HTR-8/SVneo (cell line): Measurements from ENCODE around the gene RPS19.
"Not testable (repeated sequence)": the region's sequence is repeated elsewhere in the genome, so short reads cannot be mapped to it uniquely, and the experiment has no call there.

Experiments
- DNase-seq: peaks from one replicate; pipeline ENCODE4 v3.0.0; 2011; ENCODE audit warnings: low spot score, mixed read lengths; ENCODE audit not compliant: insufficient read length
- FAIRE-seq: peaks from 2 replicates; lab custom pipeline; 2011; peaks lifted over from hg19 to GRCh38; lab: Jason Lieb, UNC

Gene RPS19

DNA sequence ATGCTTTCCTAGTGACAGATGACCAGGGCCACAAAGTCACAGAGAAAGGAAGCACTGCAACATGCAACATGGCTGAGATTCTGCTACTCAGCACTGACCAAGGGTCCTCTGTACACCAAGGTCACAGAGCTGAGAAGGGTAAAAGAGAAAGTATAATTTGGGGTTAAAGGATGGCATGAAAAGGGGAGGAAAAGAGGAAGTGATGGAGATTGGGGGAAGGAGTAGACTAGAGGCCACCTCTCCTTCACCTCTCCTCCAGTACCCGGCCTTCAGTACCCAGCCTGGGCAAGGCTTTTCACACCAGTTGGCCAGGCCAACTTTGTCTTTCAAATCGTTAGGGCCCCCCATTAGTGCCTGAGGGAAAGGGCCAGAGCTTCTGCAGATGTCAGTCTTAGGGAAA, 6.3 kb upstream of the RPS19 start:
- FAIRE-seq (no peak), DNase-seq (no peak)

DNA sequence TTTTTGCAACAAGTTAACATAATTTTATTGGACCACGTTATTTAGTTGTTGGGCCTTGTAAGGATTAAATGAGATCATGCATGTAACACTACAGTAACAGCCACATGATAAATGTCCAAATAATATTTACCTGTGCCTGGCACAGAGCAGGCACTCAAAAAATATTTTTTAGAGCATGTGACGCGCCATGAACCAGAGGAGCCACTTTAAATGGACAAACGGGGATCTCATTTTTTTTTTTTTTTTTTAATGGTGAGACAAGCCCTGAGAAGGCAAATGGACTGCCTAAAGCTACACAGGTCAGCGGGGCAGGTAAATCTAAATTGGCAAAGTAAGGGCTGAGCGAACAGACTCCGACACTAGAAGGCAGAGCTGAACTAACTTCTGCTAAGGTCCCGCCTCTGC, 840 bp upstream of the RPS19 start:
- FAIRE-seq = no peak
- DNase-seq = no peak

DNA sequence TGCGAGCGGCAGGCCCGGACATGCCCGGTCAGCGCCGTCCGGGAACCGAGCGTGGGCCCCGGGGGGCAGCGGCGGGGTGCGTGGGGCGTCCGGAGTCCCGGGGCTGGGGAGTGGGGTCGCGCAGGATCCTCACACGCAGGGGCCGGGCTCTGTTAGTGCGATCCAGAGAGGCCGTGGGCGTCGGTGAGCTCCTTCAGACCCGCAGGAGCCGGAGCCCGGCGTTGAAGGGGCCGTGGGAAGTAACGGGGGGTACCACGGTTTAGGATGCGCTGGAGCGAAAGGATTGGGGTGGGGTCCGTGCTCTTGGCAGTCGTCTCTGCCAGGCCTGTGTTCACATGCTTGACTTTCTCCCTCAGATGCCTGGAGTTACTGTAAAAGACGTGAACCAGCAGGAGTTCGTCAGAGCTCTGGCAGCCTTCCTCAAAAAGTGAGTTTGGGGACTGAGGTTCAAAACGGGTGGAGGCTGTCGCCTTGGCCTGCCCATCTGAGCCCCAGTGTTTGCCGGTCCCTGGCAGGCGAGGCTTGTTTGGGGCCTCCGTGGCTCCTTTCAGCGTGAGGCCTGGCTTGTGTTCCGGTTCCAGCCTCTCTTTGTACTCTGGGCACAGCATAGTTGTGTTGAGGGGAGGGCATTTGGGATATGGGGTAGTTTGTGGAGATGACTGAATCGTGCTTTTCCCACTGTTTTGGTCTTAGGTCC, 512 bp downstream of the RPS19 start:
- no peak for DNase-seq
- no peak for FAIRE-seq

DNA sequence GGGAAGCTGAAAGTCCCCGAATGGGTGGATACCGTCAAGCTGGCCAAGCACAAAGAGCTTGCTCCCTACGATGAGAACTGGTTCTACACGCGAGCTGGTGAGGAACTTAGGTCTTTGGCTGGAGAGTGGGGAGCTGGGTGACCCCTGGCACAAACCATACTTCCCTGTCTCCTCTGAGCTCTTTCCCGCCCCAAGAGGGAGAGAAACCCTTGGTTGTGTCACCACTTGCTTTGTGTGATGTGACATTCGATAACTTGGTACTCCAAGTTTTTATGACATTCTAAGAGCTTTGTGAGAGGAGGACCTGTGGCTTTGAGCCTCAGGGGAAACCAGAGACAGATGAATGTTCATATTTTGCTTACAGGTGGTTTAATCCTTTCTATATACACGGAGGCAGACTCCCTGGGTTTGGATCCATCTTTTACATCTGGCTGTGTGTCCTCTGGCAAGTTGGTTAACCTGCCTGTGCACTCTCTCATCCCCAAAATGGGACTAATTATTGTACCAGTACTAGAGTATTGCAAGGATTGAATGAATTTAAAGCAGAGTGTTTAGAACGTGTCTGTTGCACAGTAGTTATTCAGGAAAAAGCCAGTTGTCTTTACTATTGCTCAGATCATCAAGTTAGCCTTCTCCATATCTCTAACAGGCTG, 1.2 kb downstream of the RPS19 start:
- DNase-seq (no peak), FAIRE-seq (no peak)

DNA sequence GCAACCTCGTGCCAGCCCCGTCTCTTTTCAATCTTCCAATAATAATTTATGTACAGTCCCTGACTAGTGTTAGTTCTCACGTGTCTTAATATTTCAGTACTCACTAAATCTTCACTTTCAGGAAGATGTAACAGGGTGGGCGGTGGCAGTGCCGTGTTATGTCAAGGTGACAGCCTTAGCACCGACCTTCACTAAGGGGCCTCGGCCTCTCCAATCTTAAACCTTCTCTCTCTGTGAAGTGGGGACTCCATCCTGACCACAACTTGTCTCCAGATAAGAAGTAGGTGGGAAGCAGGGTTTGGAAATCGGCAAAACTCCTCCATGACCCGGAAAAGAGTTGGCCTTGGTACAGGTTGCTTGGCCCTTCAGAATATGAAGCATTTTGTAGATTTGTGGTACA, 1.8 kb downstream of the RPS19 start:
- no peak for FAIRE-seq
- no peak for DNase-seq

DNA sequence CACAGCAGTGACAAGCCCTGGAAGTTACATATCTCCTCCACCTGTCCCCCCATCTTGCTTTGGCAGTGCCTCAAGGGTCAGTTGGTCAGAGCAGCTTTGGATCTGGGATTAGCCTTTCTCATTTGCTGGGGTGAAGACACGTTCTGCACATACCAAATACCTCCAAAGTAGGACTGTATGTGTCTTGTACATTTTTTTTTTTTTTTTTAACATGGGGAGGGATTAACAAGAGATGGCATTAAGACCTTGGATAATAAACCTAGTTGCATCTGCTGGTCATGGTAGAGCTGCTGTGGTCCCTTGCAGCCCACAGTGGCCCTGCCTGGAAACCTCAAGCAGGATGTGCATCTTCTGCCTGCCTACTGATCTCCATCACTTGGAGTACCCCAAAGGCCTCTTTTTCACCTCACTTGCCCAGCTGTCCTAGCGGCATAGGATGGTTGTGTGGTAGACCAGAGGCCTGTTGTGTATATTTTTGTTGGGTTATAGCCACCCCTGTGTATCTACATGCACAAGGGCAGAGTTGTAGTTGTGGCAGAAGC, 2.5 kb downstream of the RPS19 start:
- FAIRE-seq = no peak

DNA sequence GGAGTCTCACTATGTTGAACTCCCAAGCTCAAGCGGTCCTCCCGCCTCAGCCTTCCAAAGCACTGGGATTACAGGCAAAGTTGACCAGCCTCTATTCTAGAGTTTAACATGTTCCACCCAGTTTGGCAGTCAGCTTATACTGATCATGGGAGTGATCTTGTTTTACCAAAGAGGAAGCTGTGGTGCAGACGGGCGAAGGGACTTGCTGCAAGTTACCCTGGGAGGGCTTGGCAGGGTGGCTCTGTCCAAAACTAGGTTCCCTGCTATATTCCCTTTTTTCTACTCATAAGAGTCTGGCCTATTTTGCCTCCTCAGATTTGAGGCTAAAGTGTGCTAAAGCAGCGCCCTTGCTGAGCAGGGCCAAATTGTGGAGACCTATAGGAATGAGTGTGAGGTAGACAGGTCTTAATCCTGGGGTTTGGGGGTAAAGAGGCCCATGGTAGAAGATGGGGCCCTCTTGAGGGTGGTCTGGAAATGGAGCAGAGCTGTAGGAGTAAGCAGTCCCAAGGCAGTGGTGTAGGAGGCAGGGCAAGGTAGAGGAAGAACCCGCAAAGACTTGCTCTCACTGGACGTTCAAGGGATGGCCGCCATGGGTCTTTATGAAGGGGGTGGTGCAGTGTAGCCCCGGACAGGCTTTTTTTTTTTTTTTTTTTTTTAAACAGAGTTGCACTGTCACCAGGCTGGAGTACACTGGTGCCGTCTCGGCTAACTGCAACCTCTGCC, 3.3 kb downstream of the RPS19 start:
- FAIRE-seq (no peak), DNase-seq (no peak)

More for the DNA sequence above, 2.5 kb downstream of the RPS19 start:
- DNase-seq = no peak

DNA sequence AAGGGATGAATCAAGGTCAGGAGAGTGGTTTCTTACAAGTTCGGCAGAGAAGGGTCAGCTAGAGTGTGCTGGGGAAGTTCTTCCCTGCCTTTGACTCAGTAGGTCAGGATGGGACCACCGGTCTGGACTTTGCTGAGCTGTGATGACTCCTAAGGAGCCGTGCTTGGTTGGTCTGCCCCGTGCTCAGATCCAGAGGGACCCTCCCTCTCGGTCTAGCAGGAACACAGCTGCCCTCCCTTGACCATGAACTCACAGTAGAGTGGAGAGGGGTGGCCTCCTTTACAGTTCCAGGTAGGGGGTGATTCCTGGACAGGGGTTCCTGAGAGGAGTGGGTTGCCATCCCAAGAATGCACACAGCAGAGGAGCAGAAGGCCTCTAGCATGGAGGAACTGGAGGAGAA, 4.3 kb downstream of the RPS19 start:
- DNase-seq (no peak), FAIRE-seq (no peak)

DNA sequence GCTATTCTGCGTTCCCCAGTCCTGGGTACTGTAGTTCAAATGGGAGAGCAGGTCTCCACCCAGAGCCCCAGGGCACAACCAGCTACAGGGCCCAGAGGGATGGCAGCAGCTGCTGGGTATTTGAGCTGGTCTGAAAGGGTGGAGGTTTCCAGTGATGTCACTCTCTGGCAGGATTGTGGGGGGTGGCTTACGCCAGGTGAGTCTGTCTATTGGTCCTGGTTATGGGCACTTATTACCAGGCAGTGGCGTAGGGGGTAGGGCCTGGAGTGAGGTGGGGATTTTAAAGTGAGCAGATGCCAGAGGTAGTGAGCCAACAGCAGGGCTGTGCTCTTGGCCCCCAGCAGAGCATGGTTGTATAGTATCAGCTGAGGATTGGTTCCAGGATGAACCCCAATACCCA, 6.2 kb downstream of the RPS19 start:
- FAIRE-seq = no peak
- DNase-seq = no peak

DNA sequence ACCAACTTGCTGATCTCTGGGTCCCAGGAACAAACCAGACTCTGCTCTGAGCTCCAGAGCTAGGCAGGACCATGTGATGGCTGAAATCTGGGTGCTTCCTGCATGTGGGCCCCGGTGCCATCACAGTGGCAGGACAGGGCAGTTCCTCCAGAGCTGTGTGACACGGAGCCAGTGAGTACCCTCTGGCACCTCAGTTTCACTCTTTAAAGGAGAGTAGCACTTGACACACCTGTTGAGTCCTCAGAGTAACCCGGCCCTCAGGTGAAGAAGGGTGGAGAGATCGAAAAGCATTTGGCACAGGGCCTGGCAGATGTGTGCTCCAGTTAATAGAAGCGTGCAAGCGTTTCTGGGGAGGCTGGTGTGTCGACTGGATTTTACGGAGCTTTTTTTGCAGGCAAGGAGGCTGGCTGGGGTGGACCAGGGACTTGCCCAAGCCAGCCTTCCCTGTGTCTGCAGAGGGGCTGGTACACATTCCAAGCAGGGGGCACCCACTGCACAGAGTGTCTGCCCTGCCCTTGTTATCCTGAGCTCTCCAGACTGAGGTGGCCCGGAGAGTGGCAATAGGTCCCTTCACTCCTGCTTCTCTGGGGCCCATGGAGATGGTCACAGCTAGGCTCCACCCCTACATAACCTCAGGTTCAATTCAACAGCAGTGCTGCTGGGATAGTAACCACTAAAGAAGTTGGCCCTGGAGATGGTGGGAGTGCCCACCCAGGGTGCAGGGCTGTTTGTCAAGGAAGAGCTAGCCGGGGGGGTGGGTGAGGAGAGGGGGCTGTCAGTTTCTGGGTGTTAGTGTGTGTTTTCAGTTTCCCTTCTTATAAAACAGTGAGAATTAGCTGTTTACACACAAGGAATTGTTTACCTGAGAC, 8.3 kb downstream of the RPS19 start:
- no peak for DNase-seq
- FAIRE-seq = no peak

DNA sequence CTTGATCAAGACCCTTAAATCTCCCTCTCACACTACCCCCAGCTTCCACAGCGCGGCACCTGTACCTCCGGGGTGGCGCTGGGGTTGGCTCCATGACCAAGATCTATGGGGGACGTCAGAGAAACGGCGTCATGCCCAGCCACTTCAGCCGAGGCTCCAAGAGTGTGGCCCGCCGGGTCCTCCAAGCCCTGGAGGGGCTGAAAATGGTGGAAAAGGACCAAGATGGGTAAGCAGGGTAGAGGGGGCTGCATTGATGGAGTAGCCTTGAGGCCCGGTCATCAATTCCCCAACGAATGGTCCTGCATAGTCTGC, 8.9 kb downstream of the RPS19 start:
- DNase-seq (no peak), FAIRE-seq (no peak)

DNA sequence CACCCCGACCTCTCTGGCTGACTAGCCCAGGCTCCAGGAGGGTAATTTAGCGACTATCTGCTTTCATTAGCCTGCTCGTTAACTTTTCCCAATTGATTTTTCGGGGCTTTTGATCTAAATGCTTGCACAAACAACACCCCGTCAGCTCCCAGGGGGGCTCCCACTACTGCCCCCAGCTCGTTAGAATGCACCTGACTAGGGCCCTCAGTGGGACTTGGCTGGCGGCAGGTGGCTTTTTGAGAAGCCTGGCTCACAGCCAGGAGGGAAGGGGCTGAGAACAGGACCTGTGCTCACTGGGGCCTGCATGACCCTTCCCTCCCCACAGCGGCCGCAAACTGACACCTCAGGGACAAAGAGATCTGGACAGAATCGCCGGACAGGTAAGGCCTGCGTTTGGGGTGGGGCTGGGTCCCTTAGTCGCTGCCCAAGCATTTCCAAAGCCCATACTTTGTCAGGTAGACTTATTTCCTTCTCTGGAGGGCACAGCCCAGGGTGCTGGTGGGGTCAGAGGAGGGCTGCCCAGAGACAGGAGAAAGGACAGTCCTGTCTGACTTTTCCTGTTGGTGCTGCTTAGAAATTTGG, 9.4 kb downstream of the RPS19 start:
- DNase-seq (no peak), FAIRE-seq (no peak)

DNA sequence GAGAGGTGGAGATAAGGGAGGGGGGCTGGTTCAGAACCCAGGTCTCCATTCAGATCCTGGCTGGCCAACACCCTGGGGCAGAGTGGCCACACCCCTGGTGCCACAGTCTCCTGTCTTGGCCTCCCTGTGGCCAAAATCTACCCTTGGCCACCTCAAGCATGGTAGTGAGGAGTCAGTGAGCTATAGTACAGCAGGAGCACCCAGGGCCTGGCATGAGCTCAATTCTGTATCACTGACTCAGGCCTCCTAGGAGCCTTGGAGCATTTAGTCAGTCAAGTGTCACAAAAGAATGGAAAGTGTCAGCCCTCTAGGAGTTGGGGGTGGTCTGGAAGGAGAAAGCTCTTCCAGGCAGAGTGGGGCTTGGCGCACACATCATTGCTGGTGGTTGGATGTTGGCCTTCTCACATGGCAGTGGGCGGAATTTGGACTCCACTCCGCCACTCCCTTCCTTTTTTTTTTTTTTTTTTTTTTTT, 10.4 kb downstream of the RPS19 start:
- FAIRE-seq (no peak), DNase-seq (no peak)

DNA sequence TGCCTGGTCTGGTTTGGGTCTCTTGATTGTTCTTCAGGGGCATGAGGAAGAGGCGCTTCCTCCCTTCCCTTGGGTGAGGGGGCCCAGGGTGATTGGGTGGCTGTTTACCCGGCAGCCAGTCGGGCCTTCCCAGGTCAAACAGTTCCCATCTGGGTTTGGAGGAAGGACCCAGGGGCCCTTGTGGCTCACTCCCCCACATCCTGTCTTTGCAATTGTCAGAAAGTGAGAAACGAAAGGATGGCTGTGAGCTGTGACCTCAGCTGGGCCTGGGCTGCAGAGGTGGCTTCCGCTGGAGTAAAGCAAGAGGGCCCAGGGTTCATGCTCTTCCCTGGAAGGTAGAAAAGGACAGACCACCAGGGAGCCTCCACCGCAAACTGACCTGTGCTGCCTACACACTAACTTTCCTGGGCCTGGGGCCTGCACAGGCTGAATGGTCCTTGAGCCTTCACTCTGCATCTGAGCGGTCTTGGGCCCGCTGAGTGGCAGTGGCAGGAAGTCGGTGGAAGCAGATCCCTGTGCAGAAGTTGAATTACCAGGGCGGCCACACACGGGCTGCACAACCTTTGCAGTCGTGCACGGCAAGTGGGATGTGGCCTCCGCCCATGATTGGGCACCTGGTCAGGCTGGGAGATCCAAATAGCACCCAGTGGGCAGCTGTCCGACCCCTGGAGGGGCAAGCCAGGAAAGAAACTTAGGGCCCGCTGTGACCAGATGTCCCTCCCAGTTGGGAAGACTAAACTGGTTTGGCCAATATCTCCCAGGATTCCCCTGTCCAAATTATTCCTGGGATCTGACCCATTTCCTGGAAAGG, 11.7 kb downstream of the RPS19 start:
- FAIRE-seq = no peak
- no peak for DNase-seq

DNA sequence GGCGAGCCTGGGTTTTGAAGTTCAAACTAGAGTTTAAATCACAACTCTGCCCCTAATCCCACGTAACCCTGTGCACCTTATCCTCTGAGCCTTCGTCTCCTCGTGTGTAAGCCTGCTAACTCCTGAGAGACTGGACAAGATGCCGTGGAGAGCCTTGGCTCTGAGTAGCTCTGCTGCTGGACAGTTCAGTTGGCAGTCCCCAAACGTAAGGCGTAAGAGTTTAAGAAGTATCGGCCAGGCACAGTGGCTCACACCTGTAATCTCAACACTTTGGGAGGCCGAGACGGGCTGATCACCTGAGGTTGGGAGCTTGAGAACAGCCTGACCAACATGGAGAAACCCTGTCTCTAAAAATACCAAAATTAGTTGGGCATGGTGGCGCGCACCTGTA, 12.3 kb downstream of the RPS19 start:
- FAIRE-seq = no peak
- no peak for DNase-seq

DNA sequence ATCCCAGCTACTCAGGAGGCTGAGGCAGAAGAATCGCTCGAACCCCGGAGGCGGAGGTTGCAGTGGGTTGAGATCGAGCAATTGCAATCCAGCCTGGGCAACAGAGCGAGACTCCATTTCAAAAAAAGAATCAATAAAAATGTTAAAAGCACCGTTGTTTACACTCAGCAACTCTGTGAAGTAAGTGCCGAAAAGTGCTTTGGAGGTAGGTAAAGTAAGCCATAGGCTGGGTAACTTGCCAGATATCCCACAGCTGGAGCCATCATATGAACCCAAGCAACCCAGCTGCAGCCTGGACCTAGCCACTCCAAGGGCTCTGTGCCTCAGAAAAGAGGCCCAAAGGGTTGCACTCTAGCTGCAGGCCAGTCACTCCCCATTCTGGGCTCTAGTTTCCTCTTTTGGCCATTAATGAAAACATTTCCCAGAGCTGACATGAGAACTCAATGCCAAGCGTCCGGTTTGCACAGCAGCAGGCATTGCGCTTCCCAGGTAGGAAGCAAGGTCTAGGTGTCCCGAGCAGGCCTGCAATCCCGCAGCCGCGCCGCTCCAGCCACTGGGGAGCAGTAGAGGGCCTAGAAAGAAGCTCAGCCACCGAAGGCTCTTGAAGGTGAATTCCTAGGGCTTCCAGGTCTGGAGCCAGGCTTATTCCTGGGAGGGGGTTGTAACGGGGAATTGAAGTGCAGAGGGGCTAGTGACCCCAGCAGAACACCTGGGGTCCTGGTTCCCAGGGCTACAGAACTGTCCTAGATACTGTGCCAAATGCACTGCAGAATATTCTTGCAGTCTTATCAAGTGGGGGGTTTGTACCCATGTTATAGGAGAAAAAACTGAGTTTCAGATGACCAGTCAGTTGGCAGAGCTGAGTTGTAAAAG, 13.0 kb downstream of the RPS19 start:
- no peak for FAIRE-seq
- DNase-seq = peak; percentile 62

DNA sequence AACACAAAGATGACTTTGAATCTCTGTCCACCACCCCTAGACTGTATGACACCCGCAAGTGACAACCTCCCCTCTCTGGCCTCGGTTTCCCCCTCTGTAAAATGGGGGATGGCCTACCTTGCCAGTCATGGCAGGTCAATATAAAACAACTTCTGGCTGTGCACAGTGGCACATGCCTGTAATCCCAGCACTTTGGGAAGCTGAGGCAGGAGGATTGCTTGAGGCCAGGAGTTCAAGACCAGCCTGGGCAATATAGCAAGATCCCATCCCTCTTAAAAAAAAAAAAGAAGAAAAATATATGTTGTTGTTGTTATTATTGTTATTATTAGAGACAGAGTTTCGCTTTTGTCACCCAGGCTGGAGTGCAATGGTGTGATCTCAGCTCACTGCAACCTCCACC, 15.9 kb downstream of the RPS19 start:
- FAIRE-seq, DNase-seq: not testable (repeated sequence)
